SK-N-SH (cell line): ENCODE measurements around the gene IGF2R.

ENCODE experiments used
- CTCF ChIP-seq: fragments of 200-600 bp; sonication (generic); IDR thresholded peaks from 2 replicates; pipeline ENCODE4 v1.6.1; 2017; ENCODE audit warnings: antibody characterized with exemption, mild to moderate bottlenecking, moderate library complexity
- EP300 ChIP-seq, 2 experiments: IDR thresholded peaks; 2 replicates each; pipeline versions ENCODE4 v1.4.0 to v1.6.1; 2012; ENCODE audit warnings: borderline replicate concordance in 1 of 2, low read depth in 1 of 2, low read length in 1 of 2
- EZH2phosphoT487 ChIP-seq: fragments of 200-600 bp; sonication (generic); IDR thresholded peaks from 2 replicates; pipeline ENCODE4 v1.6.1; 2017; ENCODE audit warnings: low read depth, mixed run types, mild to moderate bottlenecking, antibody characterized with exemption, moderate library complexity, borderline replicate concordance
- GABPA ChIP-seq: IDR thresholded peaks from 2 replicates; pipeline ENCODE4 v1.4.0; 2012; ENCODE audit warnings: low read depth, mild to moderate bottlenecking
- NRF1 ChIP-seq: IDR thresholded peaks from 2 replicates; pipeline ENCODE4 v1.6.1; 2012; ENCODE audit warnings: low read depth, mild to moderate bottlenecking, low read length
- POLR2AphosphoS5 ChIP-seq: IDR thresholded peaks from 2 replicates; pipeline ENCODE4 v1.6.1; 2012; ENCODE audit warnings: low read depth, low read length
- TAF1 ChIP-seq: IDR thresholded peaks from 2 replicates; pipeline ENCODE4 v1.6.1; 2012; ENCODE audit warnings: low read depth, mild to moderate bottlenecking, low read length, moderate library complexity, borderline replicate concordance
- TEAD4 ChIP-seq: IDR thresholded peaks from 2 replicates; pipeline ENCODE4 v1.4.0; 2012; ENCODE audit warnings: mild to moderate bottlenecking, borderline replicate concordance; ENCODE audit not compliant: insufficient read depth

- TF ChIP-seq EZH2phosphoT487 (no peak), TAF1 (no peak; the same call in 1 of the 2 replicates), GABPA (peak; percentile 27; the same call in 1 of the 2 replicates), CTCF (peak; percentile 39), EP300 (IDR thresholded peaks at IDR 0.05; ENCODE audit: borderline replicate concordance in 1 of 2, low read depth in 1 of 2, low read length in 1 of 2) (no peak), POLR2AphosphoS5 (peak; percentile 66; the same call in 1 of the 2 replicates), NRF1 (no peak), TEAD4 (0 out of 2 replicates have a peak, but pooled peaks have one; percentile 6)
Observed at GRCh38 chr6:159968295-159969203, at the start of gene IGF2R.
